Stimulated activated CD4-positive, alpha-beta T cell treated with anti-CD3 and anti-CD28 coated beads, Interleukin-1b, Interleukin-23, amount 100 ng/mL, for 1 hour (primary cell): Measurements from ENCODE around the gene ALPL.
"Not testable (repeated sequence)": the region's sequence is repeated elsewhere in the genome, so short reads cannot be mapped to it uniquely, and the experiment has no call there.

Experiments used
- DNase-seq, 2 donors: peaks; one replicate each; pipeline ENCODE4 v3.0.0-alpha.2; 2020; ENCODE audit warnings: low read depth in 2 of 2

Gene ALPL

GRCh38 chr1:21559788-21560567 is 50.8 kb downstream of the ALPL start:
- no peak for DNase-seq

DNA sequence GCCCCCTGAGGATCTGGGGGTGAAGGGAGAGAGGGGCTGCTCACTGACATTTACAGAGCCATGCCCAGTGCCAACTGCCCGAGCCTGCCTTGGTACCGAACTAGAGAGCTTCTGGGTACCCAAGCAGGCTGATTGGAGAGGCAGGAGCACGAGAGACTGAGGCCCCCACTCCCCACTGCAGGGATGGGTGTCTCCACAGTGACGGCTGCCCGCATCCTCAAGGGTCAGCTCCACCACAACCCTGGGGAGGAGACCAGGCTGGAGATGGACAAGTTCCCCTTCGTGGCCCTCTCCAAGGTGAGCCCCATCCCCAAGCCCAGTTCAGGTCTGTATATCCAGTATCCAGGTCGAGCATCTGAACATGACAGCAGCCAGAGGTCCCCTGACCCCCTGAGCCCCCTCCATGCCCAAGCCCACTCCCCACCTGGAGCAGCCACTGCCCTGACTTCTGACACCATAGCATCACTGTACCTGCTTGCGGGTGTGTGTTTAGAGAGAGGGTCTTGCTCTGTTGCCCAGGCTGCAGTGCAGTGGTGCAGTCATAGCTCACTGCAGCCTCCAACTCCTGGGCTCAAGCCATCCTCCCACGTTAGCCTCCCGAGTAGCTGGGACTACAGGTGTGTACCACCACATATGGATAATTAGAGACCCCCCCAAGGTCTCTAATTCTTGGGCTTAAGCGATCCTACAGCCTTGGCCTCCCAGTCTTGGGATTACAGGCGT is 51.9 kb downstream of the ALPL start:
- no peak for DNase-seq

GRCh38 chr1:21562896-21563295 is 53.7 kb downstream of the ALPL start:
- no peak for DNase-seq

- no peak for DNase-seq
These were observed 54.7 kb downstream of the ALPL start for GRCh38 chr1:21563971-21564370.

DNA sequence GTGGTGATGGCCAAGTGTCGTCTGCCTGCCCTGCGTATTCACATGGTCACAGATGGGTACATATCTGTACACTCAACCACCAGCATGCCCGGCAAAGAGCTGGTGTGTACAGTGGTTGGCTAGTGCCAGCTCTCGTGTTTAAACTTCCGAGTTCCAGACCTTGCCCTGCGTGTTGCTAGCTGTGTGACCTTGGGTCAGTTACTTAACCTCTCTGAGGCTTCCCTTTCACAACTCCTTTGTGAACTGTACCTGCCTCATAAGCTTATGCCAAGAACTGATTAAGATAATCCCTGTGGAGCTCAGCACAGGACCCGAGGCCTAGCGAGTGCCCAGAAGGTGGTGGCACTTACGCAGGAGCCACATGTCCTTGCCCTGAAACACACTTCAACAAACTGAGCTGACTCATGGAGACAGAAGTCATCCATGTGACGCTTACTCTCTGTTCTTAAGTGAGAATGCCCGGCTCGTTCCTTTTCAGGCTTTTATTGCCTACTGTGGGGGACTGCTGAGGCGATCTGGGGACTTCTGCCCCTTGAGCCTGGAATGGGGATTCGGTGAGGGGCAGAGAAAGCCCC is 55.4 kb downstream of the ALPL start:
- no peak for DNase-seq

DNA sequence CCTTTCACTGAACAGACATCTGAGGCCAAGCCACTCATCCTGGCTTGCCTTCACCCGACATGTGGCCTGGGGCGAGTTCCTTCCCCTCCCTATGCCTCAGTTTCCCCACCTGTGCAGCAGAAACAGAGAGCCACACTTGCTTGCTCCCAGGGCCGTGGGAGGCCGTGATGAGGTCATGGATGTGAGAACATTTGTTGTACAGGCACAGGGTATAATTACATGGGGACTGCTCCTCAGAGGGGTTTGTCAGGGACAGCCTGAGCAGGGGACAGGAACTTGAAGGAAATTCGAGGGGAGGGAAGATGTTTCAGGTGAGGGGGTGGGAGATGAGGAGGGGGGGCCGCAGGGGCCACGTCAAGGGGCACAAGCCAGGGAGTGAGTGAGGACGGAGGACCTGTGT is 56.1 kb downstream of the ALPL start:
- no peak for DNase-seq

DNA sequence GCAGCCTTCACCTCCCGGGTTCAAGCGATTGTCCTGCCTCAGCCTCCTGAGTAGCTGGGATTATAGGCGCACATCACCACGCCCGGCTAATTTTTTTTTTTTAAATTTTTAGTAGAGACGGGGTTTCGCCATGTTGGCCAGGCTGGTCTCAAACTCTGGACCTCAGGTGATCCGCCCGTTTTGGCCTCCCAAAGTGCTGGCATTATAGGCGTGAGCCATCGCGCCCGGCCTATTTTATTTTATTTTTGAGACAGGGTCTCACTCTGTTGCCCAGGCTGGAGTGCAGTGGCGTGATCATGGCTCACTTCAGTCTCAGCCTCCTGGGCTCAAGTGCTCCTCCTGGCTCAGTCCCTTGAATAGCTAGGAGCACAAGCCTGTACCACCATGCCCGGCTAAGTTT is 57.1 kb downstream of the ALPL start:
- DNase-seq, result not testable (repeated sequence)

GRCh38 chr1:21567241-21568005 is 58.2 kb downstream of the ALPL start:
- DNase-seq, result no peak

DNA sequence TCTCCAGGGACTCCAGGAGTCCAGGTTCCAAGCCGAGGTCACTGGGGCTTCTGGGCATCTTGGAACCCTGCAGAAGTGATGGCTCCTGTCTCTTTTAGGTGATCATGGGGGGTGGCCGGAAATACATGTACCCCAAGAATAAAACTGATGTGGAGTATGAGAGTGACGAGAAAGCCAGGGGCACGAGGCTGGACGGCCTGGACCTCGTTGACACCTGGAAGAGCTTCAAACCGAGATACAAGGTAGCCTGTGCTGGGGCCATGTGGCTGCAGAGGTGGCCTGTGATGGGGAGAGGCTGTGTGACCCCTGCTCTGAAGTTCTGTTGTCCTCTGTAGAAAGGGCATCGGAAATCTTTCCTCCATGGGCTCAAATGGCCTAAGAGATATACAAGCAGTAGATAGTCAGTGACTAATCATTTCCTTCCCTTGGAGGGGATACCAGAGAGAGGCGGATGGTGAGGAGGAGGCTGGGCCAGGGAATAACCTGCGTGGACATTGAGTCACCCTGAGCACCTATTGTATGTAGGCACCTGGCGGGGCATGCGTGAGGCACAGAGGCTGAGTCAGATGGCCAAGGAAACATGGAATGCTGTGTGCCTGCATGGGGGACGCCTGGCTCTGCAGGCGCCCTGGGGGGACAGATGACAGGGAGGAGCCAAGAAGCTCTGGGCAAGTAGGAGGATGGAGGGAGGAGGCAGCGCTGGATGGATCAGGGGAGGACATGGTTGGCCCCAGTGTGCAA is 59.0 kb downstream of the ALPL start:
- no peak for DNase-seq

DNA sequence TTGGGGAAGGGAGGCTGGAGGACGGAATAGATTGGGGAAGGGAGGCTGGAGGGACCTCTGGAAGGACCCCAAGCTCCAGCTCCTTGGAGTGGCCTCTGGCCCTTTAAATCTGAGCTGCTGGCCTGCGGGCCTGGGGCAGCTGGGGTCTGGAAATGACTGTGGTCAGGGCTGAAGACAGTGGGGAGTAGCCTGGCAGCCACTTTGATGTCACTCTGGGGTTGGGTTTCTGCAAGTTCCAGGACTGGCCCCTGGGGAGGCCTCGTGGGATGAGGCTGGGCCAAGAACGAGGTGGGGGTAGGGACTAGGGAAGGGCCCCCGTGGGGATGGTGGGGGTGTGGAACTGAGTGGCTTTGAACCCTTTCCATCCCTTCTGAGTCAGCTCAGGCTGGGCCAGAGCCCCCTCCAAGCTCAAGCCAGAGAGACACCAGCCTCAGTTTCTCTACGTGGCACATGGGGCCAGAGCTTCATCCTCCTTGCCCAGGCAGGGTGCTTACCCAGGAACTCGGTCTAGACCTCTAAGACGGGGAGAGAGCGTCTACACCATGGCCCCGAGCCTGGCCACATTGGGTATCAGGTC is 59.7 kb downstream of the ALPL start:
- DNase-seq, result no peak

DNA sequence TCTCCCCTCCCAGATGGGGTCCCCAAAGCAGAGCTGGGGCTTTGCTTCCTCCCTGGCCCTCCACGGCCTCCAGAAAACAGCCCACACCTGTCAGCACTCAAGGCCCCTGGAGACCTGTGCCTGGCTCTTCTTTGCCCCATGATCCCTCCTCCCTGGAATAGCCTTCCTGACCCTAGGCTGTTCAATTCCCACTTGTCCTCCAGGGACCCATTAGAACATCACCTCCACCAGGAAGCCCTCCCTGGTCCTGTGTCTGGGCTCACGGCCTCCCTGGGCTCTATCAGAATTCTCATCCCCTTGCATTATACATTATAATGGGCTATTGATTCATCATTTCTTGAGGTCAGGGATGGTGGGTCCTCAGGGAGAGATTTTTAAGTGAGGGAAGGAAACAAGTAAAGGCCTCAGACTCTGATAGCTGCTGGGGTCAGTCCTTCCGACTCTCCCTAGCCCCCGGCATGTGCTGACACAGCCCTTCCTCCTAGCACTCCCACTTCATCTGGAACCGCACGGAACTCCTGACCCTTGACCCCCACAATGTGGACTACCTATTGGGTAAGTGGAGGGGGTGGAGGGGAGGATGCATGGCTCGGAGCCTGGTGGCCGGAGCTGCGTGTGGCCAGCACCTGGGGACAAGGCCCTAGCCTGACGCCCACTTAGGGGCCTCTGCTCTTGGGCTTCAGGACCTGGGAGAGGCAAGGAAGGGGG is 60.8 kb downstream of the ALPL start:
- no peak for DNase-seq

GRCh38 chr1:21570528-21570875 is 61.3 kb downstream of the ALPL start:
- no peak for DNase-seq

GRCh38 chr1:21570885-21571284 is 61.7 kb downstream of the ALPL start:
- DNase-seq, result no peak

DNA sequence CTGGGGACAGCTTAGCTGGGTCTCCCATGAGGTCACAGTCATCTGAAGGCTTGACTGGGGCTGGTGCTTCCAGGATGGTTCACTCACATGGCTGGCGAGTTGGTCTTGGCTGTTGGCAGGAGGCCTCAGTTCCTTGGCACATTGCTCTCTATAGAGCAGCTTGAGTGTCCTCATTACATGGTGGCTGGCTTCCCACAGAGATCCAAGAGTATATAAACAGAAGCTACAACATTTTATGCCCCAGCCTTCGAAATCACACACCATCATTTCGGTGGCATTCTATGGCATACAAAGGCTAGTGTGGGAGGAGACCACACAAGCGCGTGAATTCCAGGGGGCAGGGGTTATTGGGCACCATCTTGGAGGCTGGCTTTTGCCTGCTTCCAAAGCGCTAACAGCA is 63.0 kb downstream of the ALPL start:
- no peak for DNase-seq

DNA sequence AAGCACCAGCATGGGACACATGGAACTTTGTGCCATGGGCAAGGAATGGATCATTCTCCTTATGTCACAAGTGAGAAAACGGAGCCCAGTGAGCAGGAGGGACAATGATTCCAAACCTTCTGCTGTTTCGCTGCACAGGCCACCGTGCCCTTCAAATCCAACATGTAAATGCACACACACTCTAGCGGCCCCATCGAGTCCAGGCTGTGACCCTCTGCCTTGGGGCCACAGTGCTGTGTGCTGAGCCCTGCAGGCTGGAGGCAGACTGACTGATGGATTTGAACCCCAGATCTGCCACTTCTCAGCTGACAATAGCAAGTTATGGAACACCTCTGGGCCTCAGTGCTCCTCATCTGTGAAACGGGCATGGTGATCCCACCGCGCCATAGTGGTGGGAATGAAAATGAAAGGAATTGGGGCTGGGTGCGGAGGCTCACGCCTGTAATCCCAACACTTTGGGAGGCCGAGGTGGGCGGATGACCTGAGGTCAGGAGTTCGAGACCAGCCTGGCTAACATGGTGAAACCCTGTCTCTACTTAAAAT is 63.6 kb downstream of the ALPL start:
- no peak for DNase-seq

DNA sequence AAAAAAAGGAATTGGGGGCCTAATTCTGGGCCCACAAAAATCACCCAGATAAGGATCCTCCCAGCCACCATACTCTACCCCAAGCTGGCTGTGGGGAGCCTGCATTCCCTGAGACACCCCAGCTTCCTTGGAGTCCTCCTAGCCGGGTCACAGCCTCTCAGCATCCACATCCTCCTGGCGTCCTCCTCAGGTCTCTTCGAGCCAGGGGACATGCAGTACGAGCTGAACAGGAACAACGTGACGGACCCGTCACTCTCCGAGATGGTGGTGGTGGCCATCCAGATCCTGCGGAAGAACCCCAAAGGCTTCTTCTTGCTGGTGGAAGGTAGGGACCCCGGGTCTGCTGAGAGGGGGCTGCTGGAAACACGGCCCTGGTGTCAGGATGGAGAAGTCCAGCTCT is 64.3 kb downstream of the ALPL start:
- DNase-seq, result no peak

DNA sequence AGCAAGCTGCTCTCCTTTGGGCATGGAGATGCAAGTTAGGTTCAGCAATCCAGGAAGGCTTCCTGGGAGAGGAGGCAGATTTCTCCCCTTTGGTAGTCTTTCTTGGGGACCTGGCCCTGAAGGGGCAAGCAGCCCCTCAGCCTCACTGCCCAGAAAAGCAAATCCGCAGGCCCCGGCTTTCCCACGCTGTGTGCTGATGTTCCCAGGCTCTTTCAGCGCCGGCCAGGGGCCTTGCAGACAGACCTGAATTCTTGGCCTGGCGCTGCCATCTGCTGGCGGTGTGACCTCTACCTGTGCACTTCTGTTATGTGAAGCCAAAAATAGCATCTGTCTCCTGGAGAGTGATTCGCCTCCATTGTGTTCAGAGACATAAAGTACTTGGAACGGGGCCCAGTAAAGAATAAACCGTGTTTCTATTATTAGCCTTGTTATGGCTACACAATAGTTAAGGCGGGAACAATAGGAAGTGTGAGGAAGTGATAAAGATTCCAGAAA is 64.8 kb downstream of the ALPL start:
- no peak for DNase-seq

DNA sequence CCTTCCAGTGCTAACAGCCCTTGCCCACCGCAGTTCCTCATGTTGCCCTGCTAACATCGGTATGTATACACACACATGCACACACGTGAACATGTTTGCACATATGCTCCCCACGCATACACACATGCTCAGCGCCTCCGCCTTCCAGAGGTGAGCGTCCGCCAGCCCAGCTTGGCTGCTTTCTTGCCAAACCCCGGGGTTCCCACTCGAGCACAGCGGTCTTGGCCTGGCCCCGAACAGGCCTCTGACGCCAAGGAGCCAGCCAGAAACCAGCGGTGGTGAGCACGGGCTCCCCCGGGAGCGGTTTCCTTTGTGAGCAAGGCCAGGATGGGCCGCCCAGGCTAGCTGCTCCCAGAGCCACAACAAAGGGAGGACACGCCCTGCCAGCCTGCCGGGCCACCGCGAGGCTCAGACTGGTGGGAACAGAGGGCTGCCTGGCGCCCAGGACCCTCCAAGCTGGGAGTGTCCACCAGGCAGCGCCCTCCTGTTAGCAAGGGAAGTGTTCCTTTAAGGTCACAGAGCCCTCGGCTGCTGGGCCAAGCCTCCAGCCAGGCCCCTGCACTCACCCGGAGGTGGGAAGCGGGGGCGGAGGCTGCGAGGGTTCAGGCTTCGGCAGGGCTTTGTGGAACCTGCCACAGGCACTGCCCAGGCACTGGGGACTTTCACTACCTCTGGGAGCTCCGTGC is 65.4 kb downstream of the ALPL start:
- DNase-seq, result no peak

- no peak for DNase-seq
These were observed 66.2 kb downstream of the ALPL start for GRCh38 chr1:21575351-21575942.
